GM12878 (cell line): ENCODE data around the gene LMOD3. TPM values are rescaled to one million over a fixed set of nuclear protein-coding genes. Genes with fewer than 3 reads are reported as not detected.

Source experiments
- CEBPB ChIP-seq, 2 experiments: fragments of 150-350 bp in 1 of 2; IDR thresholded peaks; 2 replicates each; pipeline ENCODE4 v1.6.1; 2012 to 2014; ENCODE audit warnings: low read depth in 2 of 2, low read length in 2 of 2, borderline replicate concordance in 1 of 2, inconsistent platforms in 1 of 2
- NKRF ChIP-seq: fragments of 450-650 bp; conservative IDR thresholded peaks from 2 replicates; pipeline ENCODE4 v1.6.1; 2017; ENCODE audit warnings: mild to moderate bottlenecking, moderate library complexity
- PBX3 ChIP-seq: IDR thresholded peaks from 2 replicates; pipeline ENCODE4 v1.6.1; 2011; ENCODE audit warnings: mild to moderate bottlenecking, low read depth, low read length, moderate library complexity; ENCODE audit not compliant: insufficient replicate concordance
- RAD21 ChIP-seq: IDR thresholded peaks from 2 replicates; pipeline ENCODE4 v1.6.1; 2011; ENCODE audit warnings: mild to moderate bottlenecking, low read depth, low read length, moderate library complexity; ENCODE audit not compliant: insufficient read depth
- REST ChIP-seq: IDR thresholded peaks from 2 replicates; pipeline ENCODE4 v1.6.1; 2012; ENCODE audit warnings: mild to moderate bottlenecking, low read depth, low read length
- polyA plus RNA-seq, 11 experiments: library from polyadenylated mRNA; depleted of rRNA in 4 of 11; unstranded in 6 of 11; stranded (reverse) in 5 of 11; fragments of >200 nt; fragmentation: Nextera tagmentation in 4 of 11; fragmentation: Illumina TruSeq in 1 of 11; extraction: Ambion mirVana in 4 of 11; extraction: Trizol in 1 of 11; gene quantifications; 1 replicate in 1 of 11; 2 replicates in 10 of 11; pipeline versions ENCODE4 v1.2.1 to v1.2.3, GENCODE V29; 2011 to 2016; ENCODE audit warnings: inconsistent platforms in 2 of 11, missing spikeins in 2 of 11, low read depth in 1 of 11
- total RNA-seq, 4 experiments: library from RNA; depleted of rRNA in 3 of 4; stranded (reverse); fragments of >200 nt in 3 of 4; fragmentation: Illumina TruSeq in 1 of 4; extraction: Trizol in 1 of 4; gene quantifications; 2 replicates each; pipeline versions ENCODE4 v1.2.1 to v1.2.3, GENCODE V29; 2013 to 2021

LMOD3 gene
- total and polyA plus RNA-seq, 10 of the 15 experiments (the other 5 are each of a cell fraction or from before 2014, with no cell fraction given), result 0.04 to 0.20 (median 0.09) TPM; not detected in 1

- no peak for TF ChIP-seq REST
- no peak for TF ChIP-seq CEBPB (IDR thresholded peaks at IDR 0.05; ENCODE audit: borderline replicate concordance in 1 of 2, low read depth in 2 of 2, low read length in 2 of 2)
- TF ChIP-seq PBX3, result no peak
- no peak for TF ChIP-seq RAD21
- TF ChIP-seq NKRF, result peak; percentile 31; the same call in 1 of the 2 replicates
Measured at GRCh38 chr3:69085168-69085832, 37.1 kb downstream of the LMOD3 start (continued).
